ENCODE results near the gene AK5. TPM values are rescaled to one million over a fixed set of nuclear protein-coding genes. Genes with fewer than 3 reads are reported as not detected.

The AK5 gene
- 6.5 TPM in 1 of 2 replicates, not detected in the other for total RNA-seq

GRCh38 chr1:77281491-77282186 is at the start of gene AK5:
Gene AK5, plus strand, starts transcription at chr1:77282019. Its CDS starts 295 bp downstream, at chr1:77282314.

Other genes with a start within 250 kb of the AK5 start
- gene PIGK, start 62.6 kb upstream of the AK5 start, total RNA-seq = 16.0 and 21.9 TPM in 2 replicates